ENCODE data around the gene GALNT1. TPM values are rescaled to one million over a fixed set of nuclear protein-coding genes. Genes with fewer than 3 reads are reported as not detected.

GALNT1 gene
- total and polyA plus RNA-seq, 9 of the 15 experiments (the other 6 are each of a cell fraction or from before 2014, with no cell fraction given): 14.4 to 54.1 (median 36.6) TPM

GRCh38 chr18:35634323-35634722, 52.8 kb downstream of the GALNT1 start:
- H4K20me1 ChIP-seq (replicated peaks; ENCODE audit: control insufficient read depth, insufficient read depth, low read length): no peaks in the 10 kb centered on the region
- CTCF ChIA-PET (ENCODE audit: low intra/inter-chr PET ratio): no interaction called here
- no peak overlapping the region for H3K9ac ChIP-seq (ENCODE audit: insufficient read depth in 1 of 2, low read depth in 2 of 2, low read length in 2 of 2)
- no peak overlapping the region for H2AFZ ChIP-seq (ENCODE audit: low read depth, low read length)
- H3K4me3 ChIP-seq: no peak overlapping the region
- H3K27ac ChIP-seq (ENCODE audit: extremely low read depth, low read depth, low read length): no peak overlapping the region
- ATAC-seq: no peak
- H3K36me3 ChIP-seq (ENCODE audit: control insufficient read depth, insufficient read depth, low read length): no peaks in the 10 kb centered on the region
- no peaks in the 10 kb centered on the region for H3K27me3 ChIP-seq (ENCODE audit: control insufficient read depth in 2 of 2, insufficient read depth in 2 of 2, low read length in 2 of 2)
- no peak overlapping the region for H3K4me2 ChIP-seq (ENCODE audit: insufficient read depth, low read length)
- H3K4me1 ChIP-seq (replicated peaks in 1 of 2; ENCODE audit: control insufficient read depth in 2 of 2, insufficient read depth in 2 of 2, low read length in 2 of 2): no peaks in the 10 kb centered on the region
- WGBS (ENCODE audit: insufficient coverage, low coverage, missing lambda C conversion rate): 70% methylated on average over 5 of the region's 5 CpGs
- H3K9me1 ChIP-seq (ENCODE audit: control insufficient read depth, insufficient read depth, low read length): no peaks in the 10 kb centered on the region
- intact Hi-C loops (cut with micrococcal nuclease) (no loop called here), in situ Hi-C loops (cut with MboI) (no loop called here)
- no peak for DNase-seq (ENCODE audit: extremely low read depth in 1 of 4, low spot score in 3 of 4)
- FAIRE-seq: no peak
- no peaks in the 10 kb centered on the region for H3K9me3 ChIP-seq (replicated peaks; ENCODE audit: control insufficient read depth, insufficient read depth, low read depth, low read length)
- H3K79me2 ChIP-seq (ENCODE audit: control insufficient read depth, insufficient read depth, low read length): no peaks in the 10 kb centered on the region
- TF ChIP-seq PTBP1 (IDR thresholded peaks at IDR 0.05; ENCODE audit: low read depth, low read length) (no peak), GATAD2B (IDR thresholded peaks at IDR 0.05; ENCODE audit: borderline replicate concordance) (no peak), NR1H2 (CRISPR knock-in tag; IDR thresholded peaks at IDR 0.05) (no peak), RBM25 (IDR thresholded peaks at IDR 0.05; ENCODE audit: low read depth, low read length, severe bottlenecking) (no peak), GATAD2A (IDR thresholded peaks at IDR 0.05) (no peak)
- TF ChIP-seq, protein P1, sequence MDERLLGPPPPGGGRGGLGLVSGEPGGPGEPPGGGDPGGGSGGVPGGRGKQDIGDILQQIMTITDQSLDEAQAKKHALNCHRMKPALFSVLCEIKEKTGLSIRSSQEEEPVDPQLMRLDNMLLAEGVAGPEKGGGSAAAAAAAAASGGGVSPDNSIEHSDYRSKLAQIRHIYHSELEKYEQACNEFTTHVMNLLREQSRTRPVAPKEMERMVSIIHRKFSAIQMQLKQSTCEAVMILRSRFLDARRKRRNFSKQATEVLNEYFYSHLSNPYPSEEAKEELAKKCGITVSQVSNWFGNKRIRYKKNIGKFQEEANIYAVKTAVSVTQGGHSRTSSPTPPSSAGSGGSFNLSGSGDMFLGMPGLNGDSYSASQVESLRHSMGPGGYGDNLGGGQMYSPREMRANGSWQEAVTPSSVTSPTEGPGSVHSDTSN (CRISPR knock-in tag; IDR thresholded peaks at IDR 0.05; ENCODE audit: low read depth): no peak
- TF ChIP-seq, protein P1 (tag; conservative IDR thresholded peaks at IDR 0.05; ENCODE audit: low read depth): no peak
- TF ChIP-seq, protein P2, sequence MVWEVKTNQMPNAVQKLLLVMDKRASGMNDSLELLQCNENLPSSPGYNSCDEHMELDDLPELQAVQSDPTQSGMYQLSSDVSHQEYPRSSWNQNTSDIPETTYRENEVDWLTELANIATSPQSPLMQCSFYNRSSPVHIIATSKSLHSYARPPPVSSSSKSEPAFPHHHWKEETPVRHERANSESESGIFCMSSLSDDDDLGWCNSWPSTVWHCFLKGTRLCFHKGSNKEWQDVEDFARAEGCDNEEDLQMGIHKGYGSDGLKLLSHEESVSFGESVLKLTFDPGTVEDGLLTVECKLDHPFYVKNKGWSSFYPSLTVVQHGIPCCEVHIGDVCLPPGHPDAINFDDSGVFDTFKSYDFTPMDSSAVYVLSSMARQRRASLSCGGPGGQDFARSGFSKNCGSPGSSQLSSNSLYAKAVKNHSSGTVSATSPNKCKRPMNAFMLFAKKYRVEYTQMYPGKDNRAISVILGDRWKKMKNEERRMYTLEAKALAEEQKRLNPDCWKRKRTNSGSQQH (CRISPR knock-in tag; IDR thresholded peaks at IDR 0.05): no peak
- BruUV-seq (replicated peaks): no TSS peak
- POLR2A ChIA-PET: no interaction called here

Measured in K562 (cell line).